HG02610 (cell line): ENCODE measurements around the gene RNPEPL1.

Source experiments
- ATAC-seq: cut with Tn5 transposase; IDR thresholded peaks from one replicate; pipeline ENCODE4 v1.9.1; 2021; ENCODE audit warnings: mild to moderate bottlenecking, moderate library complexity; ENCODE audit not compliant: unreplicated experiment

The RNPEPL1 gene

GRCh38 chr2:240589850-240590525, 21.7 kb downstream of the RNPEPL1 start:
- ATAC-seq, result no peak

- no peak for ATAC-seq
Measured at GRCh38 chr2:240590681-240591111, 22.4 kb downstream of the RNPEPL1 start.

GRCh38 chr2:240591226-240591625, 22.9 kb downstream of the RNPEPL1 start:
- no peak for ATAC-seq

GRCh38 chr2:240591784-240592183, 23.5 kb downstream of the RNPEPL1 start:
- no peak for ATAC-seq

GRCh38 chr2:240593026-240593702, 24.9 kb downstream of the RNPEPL1 start:
- no peak for ATAC-seq

DNA sequence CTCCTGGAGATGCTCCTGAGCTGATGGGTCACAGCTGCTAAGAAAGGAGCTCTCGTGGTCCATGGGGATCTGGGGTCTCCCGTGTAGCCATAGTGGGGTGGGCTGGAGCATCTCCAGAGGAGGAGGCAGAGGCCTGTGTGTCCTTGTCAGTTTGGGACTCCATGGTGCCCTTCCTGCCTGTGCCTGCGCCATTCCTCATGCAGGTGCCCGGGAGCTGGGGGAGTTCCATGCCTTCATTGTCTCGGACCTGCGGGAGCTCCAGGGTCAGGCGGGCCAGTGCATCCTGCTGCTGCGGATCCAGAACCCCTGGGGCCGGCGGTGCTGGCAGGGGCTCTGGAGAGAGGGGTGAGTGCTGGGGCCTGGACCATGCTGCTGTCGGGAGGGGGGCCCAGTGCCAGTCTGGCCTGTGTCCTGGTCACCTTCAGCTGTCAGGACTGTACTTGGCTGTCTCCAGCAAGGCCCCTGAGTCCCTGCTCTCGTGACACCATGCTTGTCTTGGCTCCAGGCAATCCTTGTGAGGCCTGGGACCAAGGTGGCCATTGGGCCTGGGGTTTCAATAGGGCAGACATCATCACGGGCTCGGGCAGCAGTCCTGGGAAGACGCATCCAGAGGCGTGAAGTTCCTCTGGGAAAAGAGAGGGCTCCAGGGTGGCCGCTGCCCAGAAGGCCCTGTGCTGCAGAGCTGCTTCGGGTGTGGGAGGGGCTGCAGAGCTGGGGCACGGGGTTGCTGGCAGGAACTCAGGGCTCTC, 25.6 kb downstream of the RNPEPL1 start:
- ATAC-seq, result no peak

DNA sequence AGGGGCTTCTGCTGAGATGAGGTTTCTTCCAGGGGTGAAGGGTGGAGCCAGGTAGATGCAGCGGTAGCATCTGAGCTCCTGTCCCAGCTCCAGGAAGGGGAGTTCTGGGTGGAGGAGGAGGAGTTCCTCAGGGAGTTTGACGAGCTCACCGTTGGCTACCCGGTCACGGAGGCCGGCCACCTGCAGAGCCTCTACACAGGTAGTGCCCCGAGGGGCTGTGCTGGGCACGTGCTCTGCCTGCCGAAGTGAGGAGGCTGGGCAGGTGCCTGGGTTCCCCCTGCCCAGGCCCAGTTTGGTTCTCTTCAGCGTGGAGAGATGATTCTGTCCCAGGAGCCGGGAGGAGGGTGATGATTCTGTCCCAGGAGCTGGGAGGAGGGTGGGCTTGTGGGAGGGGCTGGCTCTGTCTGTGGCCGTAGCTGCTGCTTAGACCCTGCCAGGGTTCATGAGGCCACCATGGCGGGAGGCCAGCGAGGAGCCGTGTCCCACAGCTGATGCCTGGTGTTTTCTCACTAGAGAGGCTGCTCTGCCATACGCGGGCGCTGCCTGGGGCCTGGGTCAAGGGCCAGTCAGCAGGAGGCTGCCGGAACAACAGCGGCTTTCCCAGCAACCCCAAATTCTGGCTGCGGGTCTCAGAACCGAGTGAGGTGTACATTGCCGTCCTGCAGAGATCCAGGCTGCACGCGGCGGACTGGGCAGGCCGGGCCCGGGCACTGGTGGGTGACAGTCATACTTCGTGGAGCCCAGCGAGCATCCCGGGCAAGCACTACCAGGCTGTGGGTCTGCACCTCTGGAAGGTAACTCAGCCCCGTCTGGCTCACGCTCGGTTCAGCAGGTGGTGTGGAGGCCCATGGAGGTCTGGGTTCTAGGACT, 26.5 kb downstream of the RNPEPL1 start:
- ATAC-seq, result no peak

DNA sequence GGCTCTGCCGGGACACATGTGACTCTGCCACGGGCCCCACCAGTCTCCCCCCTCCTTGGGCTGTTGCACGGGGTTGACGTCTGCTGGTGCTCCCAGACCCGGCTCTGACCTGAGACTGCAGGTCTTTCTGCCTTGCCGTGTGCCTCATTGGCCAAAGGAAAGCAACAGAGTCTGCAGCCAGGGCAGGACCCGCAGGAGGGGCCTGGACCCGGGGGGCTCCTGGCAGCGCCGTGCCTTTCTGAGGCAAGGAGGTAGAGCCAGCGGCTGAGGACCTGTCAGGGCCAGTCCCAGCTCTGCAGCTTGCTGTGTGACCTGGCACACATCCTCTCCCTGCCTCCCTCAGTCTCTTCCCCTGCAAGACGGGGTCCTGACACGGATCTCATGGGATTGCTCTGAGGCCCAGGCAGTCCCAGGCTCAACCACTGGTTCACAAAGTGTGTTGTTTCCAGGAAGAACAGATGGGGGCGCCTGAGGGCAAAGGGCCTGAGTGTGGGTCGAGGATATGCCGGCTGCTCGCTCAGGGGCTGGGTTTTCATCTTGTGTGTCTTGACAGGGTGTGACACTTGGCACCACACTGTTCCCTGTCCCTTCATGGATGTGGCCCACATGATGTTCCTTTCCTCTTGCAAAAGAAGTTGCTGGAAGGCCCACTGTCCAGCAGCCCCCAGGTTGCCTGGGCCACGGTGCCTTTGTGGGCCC, 27.2 kb downstream of the RNPEPL1 start:
- ATAC-seq, result no peak

DNA sequence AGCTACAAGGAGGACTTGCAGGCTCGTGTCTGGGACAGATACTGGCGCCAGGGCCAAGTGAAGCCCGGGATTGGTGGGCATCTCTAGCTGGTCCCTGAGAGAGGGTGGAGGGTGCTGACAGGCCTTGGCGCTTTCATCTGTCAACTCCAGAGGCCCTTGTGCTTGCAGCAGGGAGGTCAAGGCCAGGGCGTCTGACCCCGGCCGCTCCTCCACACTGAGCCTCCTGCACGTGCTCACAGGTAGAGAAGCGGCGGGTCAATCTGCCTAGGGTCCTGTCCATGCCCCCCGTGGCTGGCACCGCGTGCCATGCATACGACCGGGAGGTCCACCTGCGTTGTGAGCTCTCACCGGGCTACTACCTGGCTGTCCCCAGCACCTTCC, 27.8 kb downstream of the RNPEPL1 start:
- ATAC-seq, result no peak

DNA sequence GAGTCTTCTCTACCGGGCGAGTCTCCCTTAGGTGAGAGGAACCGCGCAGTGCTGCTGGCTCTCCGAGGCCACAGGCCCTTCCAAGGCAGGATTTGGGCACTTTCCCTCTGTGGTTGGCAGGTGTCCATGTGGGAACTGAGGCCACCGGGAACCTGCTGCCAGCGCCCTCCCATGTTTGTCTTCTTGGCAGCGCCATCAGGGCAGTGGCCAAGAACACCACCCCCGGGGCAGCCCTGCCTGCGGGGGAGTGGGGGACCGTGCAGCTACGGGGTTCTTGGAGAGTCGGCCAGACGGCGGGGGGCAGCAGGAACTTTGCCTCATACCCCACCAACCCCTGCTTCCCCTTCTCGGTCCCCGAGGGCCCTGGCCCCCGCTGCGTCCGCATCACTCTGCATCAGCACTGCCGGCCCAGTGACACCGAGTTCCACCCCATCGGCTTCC, 28.2 kb downstream of the RNPEPL1 start:
- ATAC-seq, result no peak

GRCh38 chr2:240597054-240597418, 28.8 kb downstream of the RNPEPL1 start:
- no peak for ATAC-seq

- ATAC-seq, result no peak
Measured at GRCh38 chr2:240597419-240598181, 29.3 kb downstream of the RNPEPL1 start.

GRCh38 chr2:240598311-240598911, 30.1 kb downstream of the RNPEPL1 start:
- ATAC-seq, result no peak

GRCh38 chr2:240599141-240599583, 30.9 kb downstream of the RNPEPL1 start:
- no peak for ATAC-seq

DNA sequence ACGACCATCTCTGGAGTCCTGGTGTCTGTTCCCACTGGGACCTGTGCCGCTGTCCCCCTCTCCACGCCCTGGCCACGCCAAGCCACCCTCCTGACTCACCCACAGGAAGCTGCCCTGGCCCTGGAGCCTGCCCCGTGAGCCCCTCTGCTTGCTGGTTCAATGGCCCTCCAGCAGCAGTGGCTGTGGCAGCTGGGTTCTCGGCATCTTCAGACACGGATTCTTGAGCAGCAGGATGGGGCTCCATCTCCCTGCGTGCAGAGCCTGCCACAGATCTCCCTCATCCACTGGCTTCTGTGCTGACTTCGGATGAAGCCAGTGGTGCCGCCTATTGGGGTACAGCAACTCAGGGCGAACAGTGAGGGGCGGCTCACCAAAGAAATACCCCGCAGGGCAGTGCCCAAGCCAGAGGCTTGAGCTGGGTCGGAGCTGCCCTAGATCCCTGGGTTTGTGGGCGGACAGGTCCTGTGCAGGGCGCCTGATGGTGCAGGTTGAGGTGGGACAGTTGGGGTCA, 32.2 kb downstream of the RNPEPL1 start:
- ATAC-seq, result no peak

GRCh38 chr2:240601061-240601830, 33.0 kb downstream of the RNPEPL1 start:
- no peak for ATAC-seq

DNA sequence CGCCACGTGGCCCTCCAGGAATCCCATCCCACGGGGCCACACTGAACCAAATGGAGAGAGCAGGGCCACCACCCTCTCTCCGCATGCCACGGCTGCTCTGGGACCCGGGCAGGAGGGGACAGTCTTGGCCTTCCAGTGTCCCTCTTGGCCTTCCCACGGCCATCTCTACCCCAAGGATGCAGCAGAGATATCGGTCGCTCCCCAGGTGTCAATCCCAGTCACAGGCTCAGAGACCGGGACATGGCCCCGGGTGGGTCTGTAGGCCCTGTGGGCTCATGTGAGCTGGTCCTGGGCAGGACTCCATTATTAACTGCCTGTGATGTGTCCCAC, 33.5 kb downstream of the RNPEPL1 start:
- ATAC-seq, result no peak

DNA sequence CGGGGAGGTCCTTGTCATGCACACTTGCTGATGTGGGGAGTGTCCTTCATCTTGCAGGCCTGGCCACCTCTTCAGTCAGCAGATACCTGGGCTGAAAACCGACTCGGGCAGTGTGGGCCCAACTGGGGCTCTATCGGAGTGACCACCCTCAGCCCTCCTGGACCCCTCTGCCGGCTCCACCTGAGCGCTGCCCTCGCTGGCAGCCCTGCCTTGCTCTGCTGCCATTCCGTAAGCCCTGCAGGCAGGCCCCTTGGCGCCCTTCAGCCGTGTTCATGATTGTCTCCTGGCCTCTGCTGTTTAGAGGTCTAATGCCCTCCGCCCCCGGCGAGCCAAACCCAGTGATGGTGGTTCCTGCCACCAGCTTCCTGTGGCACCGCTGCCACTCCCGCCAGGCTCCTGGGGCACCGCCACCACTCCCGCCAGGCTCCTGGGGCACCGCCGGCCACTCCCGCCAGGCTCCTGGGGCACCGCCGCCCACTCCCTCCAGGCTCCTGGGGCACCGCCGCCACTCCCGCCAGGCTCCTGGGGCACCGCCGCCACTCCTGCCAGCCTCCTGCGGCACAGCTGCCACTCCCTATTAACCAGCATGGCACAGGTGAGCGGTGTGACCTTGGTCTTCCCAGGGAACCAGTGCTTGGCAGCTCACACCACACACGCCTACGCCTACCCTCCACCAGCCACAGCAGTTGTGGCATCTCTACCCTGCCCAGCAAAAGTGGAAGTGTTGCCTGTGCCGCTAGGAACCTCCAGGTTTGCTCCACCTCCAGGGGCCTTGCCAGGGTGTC, 34.2 kb downstream of the RNPEPL1 start:
- ATAC-seq, result no peak
